Stimulated activated CD4-positive, alpha-beta T cell treated with anti-CD3 and anti-CD28 coated beads, Interleukin-15, amount 100 ng/mL, for 48 hours (primary cell): ENCODE data around the gene PHF21B.
A peak's percentile ranks its signal among the peaks of the same experiment; 100 is the strongest.
"Not testable (repeated sequence)": the region's sequence is repeated elsewhere in the genome, so short reads cannot be mapped to it uniquely, and the experiment has no call there.

Experiments used
- DNase-seq, 2 donors: peaks; one replicate each; pipeline ENCODE4 v3.0.0-alpha.2; 2020; ENCODE audit warnings: low read depth in 2 of 2

Gene PHF21B

GRCh38 chr22:45009606-45010531 lies at the start of gene PHF21B:
Gene PHF21B, minus strand, starts transcription at chr22:45010005. Its CDS starts 456 bp downstream, at chr22:45009549.
- peak in 1 of 2 donors; percentile 8 for DNase-seq

DNA sequence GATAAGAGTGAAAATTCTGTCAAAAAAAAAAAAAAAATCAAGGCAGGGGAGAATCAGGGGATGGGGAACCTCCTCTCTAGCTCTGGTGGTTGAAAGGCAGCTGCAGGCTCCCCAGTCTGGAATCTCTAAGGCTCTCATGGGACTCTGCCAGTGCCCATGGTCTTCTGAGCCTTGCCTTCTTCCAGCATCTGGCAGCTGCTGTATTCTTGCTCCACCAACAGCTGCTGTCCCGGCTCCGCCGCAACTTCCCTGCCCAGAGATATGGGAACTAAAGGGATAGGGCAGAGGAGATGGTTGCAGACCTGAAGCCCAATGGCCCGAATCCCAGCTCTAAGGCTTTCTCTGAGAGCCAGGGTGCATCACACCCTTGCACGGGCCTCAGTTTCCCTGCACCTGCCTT lies 49.5 kb upstream of the PHF21B start:
- DNase-seq = no peak

DNA sequence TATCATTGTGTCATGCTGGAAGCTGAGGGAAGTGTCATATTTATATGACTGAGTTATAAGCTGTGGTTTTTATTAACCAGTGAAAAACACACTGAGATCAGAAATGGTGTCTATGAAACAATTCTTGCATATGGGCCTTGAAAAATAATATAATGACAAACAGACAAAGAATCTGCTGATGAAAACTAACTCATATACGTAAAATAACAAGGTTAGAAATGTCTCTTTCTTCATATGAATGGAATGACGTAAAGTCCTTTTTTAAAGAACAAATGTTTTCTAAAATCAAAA lies 48.8 kb upstream of the PHF21B start:
- DNase-seq = no peak

DNA sequence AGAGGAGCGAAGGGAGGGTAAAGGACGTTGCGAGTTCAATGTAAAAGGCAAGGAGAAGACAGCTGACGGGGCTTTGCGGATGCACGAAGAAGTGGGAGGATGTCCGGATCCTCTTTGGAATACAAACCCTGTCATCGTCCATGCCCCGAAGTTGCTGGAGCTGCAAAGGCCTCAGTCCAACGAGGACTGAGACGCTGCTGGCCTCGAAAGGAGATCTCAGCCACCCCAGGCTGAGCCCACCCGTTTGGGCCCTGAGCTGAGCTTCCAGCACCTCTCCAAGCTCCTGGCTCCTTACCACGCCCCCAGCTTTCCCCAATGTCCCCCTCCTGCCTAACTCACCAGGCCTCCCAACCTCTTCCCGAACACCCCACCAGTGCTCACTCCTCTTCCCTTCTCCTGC lies 46.1 kb upstream of the PHF21B start:
- no peak for DNase-seq

GRCh38 chr22:45053571-45053970 lies 43.8 kb upstream of the PHF21B start:
- no peak for DNase-seq

GRCh38 chr22:45053094-45053493 lies 43.3 kb upstream of the PHF21B start:
- DNase-seq = no peak

- not testable (repeated sequence) for DNase-seq
Measured at GRCh38 chr22:45052665-45053064, 42.9 kb upstream of the PHF21B start.

DNA sequence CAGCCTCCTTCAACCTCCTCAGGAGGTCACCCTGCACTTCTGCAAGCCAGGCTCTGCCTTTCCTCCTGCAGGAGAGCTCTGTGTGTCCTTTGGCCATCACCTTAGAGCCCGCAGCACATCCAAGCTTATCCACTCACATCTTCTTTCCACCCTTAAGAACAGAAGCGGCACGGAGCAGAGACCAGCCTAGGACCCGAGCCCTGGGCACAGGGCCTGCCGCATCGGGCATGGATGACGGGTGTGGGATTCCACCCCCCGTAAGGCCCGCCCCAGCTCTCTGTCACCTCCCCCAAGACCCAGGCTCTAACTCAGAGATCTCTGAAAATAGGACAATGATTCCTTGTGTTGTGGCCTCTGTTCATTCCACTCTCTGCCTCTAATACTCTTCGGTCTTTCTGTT lies 42.1 kb upstream of the PHF21B start:
- no peak for DNase-seq

GRCh38 chr22:45051419-45051818 lies 41.6 kb upstream of the PHF21B start:
- no peak for DNase-seq

DNA sequence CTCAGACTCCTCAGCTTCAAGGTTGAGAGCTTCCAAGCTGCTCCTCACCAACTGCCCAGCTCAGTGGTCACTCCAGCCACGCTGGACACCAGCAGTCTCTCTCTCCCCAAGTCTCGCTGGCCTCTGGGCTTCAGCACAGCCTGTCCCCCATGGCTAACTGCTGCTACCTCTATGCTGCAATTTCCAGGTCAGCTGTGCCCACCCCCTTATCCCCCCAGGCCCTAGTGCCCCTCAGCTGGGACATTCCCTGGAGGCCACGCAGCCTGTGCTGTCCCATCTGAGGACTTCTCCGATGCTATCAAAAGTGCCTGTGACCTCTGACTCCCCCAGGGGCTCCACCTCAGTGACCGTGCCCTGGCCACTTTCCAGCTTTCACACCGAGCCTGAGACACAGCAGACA lies 37.5 kb upstream of the PHF21B start:
- no peak for DNase-seq

GRCh38 chr22:45045208-45045607 lies 35.4 kb upstream of the PHF21B start:
- no peak for DNase-seq

DNA sequence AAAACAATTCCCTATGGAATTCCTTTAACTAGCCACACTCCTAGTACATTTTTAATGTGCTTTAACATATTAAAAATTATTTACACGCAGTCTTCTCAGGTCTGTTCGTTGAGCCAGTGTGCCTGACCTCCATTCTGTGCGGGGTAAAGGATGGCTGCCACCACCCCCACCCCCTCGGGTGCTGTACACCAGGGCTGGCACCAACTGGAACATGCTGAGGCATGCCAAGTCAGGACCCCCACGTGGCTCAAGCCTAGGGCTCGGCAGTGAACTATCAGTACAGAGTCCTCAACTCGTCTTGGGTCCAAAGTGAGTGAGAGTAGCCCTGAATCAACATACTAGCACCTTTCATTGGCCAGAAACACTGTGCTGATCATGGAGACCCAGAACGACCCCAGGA lies 32.5 kb upstream of the PHF21B start:
- DNase-seq = no peak

GRCh38 chr22:45039133-45039532 lies 29.3 kb upstream of the PHF21B start:
- no peak for DNase-seq

DNA sequence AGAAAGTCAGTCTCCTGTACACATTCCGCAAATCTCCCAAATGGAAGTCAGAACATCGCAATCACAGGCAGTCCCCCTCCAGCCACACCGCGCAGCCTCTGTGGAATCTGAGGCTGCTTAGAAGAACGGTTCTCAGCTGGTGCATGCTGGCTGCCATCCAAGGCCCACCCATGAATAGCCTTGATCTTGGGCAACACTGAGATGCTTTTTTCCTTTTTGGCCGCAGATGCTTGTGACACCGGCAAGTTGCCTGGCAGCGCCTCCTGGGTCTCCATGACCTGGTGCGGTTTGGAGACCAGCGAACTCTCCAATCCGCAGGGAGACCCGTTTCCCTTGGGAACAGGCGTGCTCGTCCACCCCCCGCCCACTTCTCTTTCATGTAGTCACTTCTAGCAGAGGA lies 26.3 kb upstream of the PHF21B start:
- no peak for DNase-seq

GRCh38 chr22:45034821-45035220 lies 25.0 kb upstream of the PHF21B start:
- DNase-seq = no peak

- DNase-seq = no peak
Measured at GRCh38 chr22:45034156-45034555, 24.4 kb upstream of the PHF21B start.

DNA sequence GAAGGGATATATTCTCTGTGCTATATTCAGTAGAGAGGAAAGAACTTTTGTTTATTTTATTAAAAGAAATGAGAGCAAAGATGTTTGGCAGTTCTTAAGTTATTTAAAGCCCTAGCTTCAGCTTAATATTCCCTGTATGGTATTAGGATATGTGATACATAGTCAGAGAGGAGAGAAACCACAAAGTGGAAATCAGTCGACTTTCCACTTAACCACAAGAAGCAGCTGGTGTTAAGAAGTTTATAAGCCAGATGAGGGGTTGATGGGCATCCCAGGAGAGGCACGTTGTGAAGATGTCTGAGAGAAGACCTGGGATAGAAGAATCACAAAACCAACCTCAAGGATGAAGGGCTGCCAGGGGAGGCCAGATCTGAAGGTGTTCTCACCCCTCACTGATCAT lies 23.3 kb upstream of the PHF21B start:
- DNase-seq = no peak

GRCh38 chr22:45031629-45032403 lies 22.0 kb upstream of the PHF21B start:
- no peak for DNase-seq

- DNase-seq = no peak
Measured at GRCh38 chr22:45029501-45029900, 19.7 kb upstream of the PHF21B start.

DNA sequence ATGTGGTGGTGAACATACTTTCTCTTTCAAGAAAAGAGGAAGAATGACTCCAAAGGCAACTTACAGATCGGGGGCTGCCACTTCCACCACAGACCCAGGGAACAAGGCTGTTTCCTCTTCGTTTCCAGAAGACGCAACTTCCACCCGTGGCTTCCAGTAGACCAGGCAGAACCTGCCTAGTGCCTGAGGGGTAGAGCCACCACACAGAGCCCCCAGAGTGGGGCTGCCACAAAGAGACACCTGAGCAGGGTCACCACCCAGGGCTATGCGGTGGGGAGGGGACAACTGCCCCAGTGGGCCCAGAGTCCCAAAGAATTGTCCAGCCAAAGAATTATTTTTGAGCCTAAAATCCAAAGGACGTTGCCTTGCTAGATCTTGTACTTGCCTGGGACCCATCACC lies 16.7 kb upstream of the PHF21B start:
- no peak for DNase-seq

DNA sequence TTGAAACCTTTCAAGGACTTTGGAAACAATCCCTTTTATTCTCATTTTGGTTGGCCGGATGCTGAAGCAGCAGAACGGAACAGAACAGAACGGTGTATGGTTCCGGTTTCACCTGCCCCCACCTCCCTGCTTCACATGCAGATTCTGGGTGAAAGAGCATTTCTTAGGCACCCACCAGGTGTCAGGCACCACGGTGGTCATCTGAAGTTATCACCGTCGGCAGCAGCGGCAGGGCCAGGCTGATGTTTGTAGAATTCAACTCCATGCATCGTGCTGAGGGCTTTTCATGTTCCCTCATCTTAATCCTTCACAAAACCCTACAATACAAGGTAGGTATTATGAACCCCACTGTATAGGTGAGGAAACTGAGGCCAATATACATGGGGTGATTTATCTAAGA lies 13.6 kb upstream of the PHF21B start:
- no peak for DNase-seq

DNA sequence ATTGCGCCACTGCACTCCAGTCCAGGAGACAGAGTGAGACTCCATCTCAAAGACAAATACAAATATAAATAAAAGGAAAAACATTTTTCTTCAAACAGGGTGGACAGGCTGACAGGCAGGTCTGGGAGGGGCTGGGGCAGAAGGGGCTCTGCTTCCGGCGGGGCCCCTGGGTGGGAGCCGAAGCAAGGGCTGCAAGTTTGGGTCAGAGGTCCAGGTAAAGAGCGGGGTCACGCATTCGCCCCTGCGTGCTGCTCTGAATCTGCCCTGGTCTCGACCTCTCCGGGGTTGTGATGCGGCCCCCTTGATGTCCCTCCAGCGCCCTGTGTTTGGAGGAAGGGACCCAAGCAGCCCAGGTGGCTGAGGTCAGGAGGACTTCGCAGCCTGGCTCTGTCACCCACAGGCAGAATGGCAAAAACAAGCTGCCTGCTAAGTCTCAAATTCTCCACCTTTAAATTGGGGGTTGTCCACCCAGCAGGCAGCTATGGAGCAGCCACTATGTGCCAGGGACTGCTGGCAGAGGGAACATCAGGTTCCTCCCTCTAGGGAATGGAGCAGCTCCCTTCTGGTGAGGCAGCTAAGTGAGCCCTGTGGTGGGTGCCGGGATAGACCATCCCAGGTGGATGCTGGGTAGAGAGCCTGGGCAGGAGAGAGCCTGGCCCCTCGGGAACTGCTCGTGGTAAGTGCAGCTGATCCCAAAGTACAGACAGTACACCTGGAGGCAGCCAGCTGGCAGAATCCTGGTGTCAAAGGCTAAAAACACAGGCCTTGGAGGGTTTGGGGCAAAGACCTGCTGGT lies 10.3 kb upstream of the PHF21B start:
- no peak for DNase-seq
